ENCODE measurements around the gene SYNE1. TPM values are rescaled to one million over a fixed set of nuclear protein-coding genes. Genes with fewer than 3 reads are reported as not detected.

Gene SYNE1
- total and polyA plus RNA-seq, 8 donors = 12.8 to 279 (median 108) TPM

DNA sequence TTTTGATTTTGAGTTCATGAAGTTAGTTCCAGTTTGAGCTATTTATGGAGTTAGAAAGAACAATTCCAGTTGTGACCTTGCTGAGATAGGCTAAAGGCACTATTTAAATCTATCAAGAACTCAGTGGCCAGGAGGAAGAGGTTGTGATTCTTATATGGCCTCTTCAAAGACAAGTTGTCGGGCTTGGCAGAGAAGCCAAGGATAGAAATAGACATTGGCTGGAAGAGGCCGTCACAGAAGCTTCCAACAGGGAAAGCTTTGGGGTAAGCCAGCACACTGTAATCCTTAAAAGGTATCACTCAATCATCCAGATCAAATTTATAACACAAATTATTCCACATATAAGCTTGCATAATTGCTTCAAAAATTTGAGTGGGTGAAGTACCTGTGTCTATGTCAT lies 286.1 kb downstream of the SYNE1 start:
- no peak for DNase-seq
- no peak overlapping the region for H3K4me3 ChIP-seq
- H3K36me3 ChIP-seq = peaks cover 26 to 88% (median 82%) of the 10 kb centered on the region in 4 donors
- intact Hi-C loops (cut with DNase I; ENCODE audit: low total_unique reads) = no loop called here
- H3K27ac ChIP-seq = no peak overlapping the region
- 62 to 96% (median 87%) methylated on average over 2 of the region's 2 CpGs for WGBS, 5 donors
- TF ChIP-seq EP300 (IDR thresholded peaks at IDR 0.05) = no peak
- no peak for TF ChIP-seq POLR2A (IDR thresholded peaks at IDR 0.05)
- TF ChIP-seq, protein P1, sequence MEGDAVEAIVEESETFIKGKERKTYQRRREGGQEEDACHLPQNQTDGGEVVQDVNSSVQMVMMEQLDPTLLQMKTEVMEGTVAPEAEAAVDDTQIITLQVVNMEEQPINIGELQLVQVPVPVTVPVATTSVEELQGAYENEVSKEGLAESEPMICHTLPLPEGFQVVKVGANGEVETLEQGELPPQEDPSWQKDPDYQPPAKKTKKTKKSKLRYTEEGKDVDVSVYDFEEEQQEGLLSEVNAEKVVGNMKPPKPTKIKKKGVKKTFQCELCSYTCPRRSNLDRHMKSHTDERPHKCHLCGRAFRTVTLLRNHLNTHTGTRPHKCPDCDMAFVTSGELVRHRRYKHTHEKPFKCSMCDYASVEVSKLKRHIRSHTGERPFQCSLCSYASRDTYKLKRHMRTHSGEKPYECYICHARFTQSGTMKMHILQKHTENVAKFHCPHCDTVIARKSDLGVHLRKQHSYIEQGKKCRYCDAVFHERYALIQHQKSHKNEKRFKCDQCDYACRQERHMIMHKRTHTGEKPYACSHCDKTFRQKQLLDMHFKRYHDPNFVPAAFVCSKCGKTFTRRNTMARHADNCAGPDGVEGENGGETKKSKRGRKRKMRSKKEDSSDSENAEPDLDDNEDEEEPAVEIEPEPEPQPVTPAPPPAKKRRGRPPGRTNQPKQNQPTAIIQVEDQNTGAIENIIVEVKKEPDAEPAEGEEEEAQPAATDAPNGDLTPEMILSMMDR (IDR thresholded peaks at IDR 0.05) = no peak
- TF ChIP-seq POLR2AphosphoS5 (IDR thresholded peaks at IDR 0.05) = no peak
- H3K27me3 ChIP-seq = no peaks in the 10 kb centered on the region
- H3K4me1 ChIP-seq = no peaks in the 10 kb centered on the region
- H3K9me3 ChIP-seq = no peaks in the 10 kb centered on the region

DNA sequence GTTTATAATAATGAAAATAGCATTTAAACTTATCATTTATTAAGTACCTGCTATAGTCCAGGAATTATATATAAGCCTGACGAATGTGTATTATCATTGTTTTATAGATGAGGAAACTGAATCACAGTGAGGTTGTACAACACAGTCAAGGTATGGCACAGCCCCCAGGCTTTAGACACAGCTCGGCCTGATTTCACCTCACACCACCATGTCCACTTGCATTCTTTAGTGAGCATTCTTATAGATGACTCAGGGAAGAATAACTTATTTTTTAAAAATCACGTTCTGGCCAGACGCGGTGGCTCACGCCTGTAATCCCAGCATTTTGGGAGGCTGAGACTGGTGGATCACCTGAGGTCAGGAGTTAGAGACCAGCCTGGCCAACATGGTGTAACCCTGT lies 289.0 kb downstream of the SYNE1 start:
- Histone ChIP-seq H3K27me3 (no peaks in the 10 kb centered on the region), H3K4me3 (no peak overlapping the region), H3K36me3 (peaks cover 18 to 91% (median 83%) of the 10 kb centered on the region in 4 donors), H3K9me3 (no peaks in the 10 kb centered on the region), H3K4me1 (no peaks in the 10 kb centered on the region), H3K27ac (no peak overlapping the region)
- DNase-seq = no peak
- TF ChIP-seq, protein P1 (IDR thresholded peaks at IDR 0.05) = no peak
- no peak for TF ChIP-seq POLR2AphosphoS5 (IDR thresholded peaks at IDR 0.05)
- no peak for TF ChIP-seq EP300 (IDR thresholded peaks at IDR 0.05)
- TF ChIP-seq POLR2A (IDR thresholded peaks at IDR 0.05) = no peak
- WGBS, 5 donors = 92 to 98% (median 96%) methylated on average over 6 of the region's 6 CpGs
- intact Hi-C loops (cut with DNase I; ENCODE audit: low total_unique reads) = no loop called here

DNA sequence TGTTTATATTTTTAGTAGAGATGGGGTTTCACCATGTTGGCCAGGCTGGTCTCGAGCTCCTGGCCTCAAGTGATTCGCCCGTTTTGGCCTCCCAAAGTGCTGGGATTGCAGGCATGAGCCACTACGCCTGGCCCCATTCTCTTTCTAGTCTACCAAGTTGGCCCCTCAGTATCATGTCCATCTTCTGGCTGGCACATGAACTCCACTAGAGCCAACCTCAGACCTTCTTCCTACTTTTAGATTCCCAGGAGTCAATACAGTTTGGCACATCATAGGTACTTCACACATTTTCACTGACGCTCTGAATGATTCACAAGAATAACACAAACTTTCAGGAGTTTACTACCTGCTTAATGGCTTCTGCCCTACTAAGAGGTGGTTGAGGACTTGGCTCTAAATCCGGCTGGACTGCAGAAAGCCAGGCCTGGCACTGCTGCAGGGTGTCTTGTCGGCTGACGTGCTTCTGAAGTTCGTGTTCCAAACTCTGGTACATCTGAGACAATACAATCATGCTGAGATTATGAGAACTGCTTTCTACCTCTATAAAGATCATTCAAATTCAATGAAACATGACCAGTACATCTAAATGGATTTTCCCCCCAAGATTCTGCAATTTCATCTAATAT lies 293.3 kb downstream of the SYNE1 start:
- H3K27ac ChIP-seq = no peak overlapping the region
- DNase-seq = no peak
- no peak overlapping the region for H3K4me3 ChIP-seq
- intact Hi-C loops (cut with DNase I; ENCODE audit: low total_unique reads) = no loop called here
- H3K36me3 ChIP-seq = peaks cover 0 to 91% (median 72%) of the 10 kb centered on the region in 4 donors
- H3K4me1 ChIP-seq = no peaks in the 10 kb centered on the region
- WGBS, 5 donors = 95 to 97% (median 95%) methylated on average over 9 of the region's 9 CpGs
- no peaks in the 10 kb centered on the region for H3K9me3 ChIP-seq
- TF ChIP-seq POLR2AphosphoS5 (IDR thresholded peaks at IDR 0.05) = no peak
- TF ChIP-seq EP300 (IDR thresholded peaks at IDR 0.05) = no peak
- TF ChIP-seq POLR2A (IDR thresholded peaks at IDR 0.05) = no peak
- TF ChIP-seq, protein P1 (IDR thresholded peaks at IDR 0.05) = no peak
- H3K27me3 ChIP-seq = no peaks in the 10 kb centered on the region

DNA sequence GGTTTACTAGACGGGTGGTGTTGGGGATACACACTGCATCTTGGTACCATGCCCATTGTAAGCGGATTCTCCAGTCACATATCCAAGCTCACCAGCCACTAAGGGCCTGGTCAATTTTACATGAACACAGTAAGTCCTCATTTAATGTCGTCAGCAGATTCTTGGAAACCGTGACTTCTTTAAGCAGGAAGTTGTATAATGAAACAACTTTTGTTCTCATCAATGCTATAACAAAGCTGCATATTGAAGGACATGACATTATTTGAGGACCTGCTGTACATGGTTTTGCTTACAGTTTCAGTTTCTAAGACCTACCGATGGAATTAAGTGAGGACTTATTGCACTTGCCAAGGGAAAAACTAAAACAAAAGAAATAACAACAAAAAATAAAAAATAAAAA lies 295.6 kb downstream of the SYNE1 start:
- Histone ChIP-seq H3K27ac (no peak overlapping the region), H3K27me3 (no peaks in the 10 kb centered on the region), H3K4me1 (no peaks in the 10 kb centered on the region), H3K9me3 (no peaks in the 10 kb centered on the region), H3K4me3 (no peak overlapping the region), H3K36me3 (peaks cover 3 to 89% (median 70%) of the 10 kb centered on the region in 4 donors)
- 77 to 91% (median 86%) methylated on average over 5 of the region's 5 CpGs for WGBS, 5 donors
- no peak for DNase-seq
- no peak for TF ChIP-seq POLR2AphosphoS5 (IDR thresholded peaks at IDR 0.05)
- TF ChIP-seq, protein P1 (IDR thresholded peaks at IDR 0.05) = no peak
- no peak for TF ChIP-seq EP300 (IDR thresholded peaks at IDR 0.05)
- no peak for TF ChIP-seq POLR2A (IDR thresholded peaks at IDR 0.05)
- intact Hi-C loops (cut with DNase I; ENCODE audit: low total_unique reads) = no loop called here
